A673 (cell line): ENCODE measurements around the gene ITGB2. TPM values are rescaled to one million over a fixed set of nuclear protein-coding genes. Genes with fewer than 3 reads are reported as not detected.

Experiments used
- BruUV-seq: library from RNA; stranded (reverse); fragments of 400-500 nt; replicated peaks from 2 replicates; lab custom pipeline; 2021; lab: Mats Ljungman, UMichigan
- CTCF ChIA-PET: fragments of 300-600 bp; sonication (Branson Sonifier 250); formaldehyde crosslinking; loops from one replicate; lab custom pipeline; 2022; ENCODE audit warnings: antibody characterized with exemption; lab: Charles Lee
- POLR2A ChIA-PET: fragments of 300-600 bp; sonication (Branson Sonifier 250); formaldehyde crosslinking; loops from one replicate; lab custom pipeline; 2022; ENCODE audit warnings: antibody characterized with exemption; ENCODE audit not compliant: low non-redundant PET; lab: Charles Lee
- DNase-seq: peaks from one replicate; pipeline ENCODE4 v3.0.0-alpha.2; 2015; ENCODE audit warnings: low spot score
- H3K27ac ChIP-seq: fragments of 200-600 bp; sonication (generic); 2 replicates; pipeline ENCODE4 v1.5.1; 2016; ENCODE audit warnings: mixed run types, low read depth, mild to moderate bottlenecking, mixed read lengths, antibody characterized with exemption, low read length; ENCODE audit not compliant: poor library complexity, severe bottlenecking
- H3K27me3 ChIP-seq: fragments of 200-600 bp; sonication (generic); replicated peaks from 2 replicates; pipeline ENCODE4 v1.6.1; 2017; ENCODE audit warnings: mixed run types, low read depth, mild to moderate bottlenecking, mixed read lengths, antibody characterized with exemption, low read length; ENCODE audit not compliant: insufficient read depth, poor library complexity
- H3K36me3 ChIP-seq: fragments of 200-600 bp; sonication (generic); 2 replicates; pipeline ENCODE4 v1.6.1; 2016; ENCODE audit warnings: mixed run types, mild to moderate bottlenecking, mixed read lengths, antibody characterized with exemption, low read length; ENCODE audit not compliant: insufficient read depth, poor library complexity, severe bottlenecking
- H3K4me1 ChIP-seq: fragments of 200-600 bp; sonication (generic); 2 replicates; pipeline ENCODE4 v1.6.1; 2017; ENCODE audit warnings: mixed run types, mild to moderate bottlenecking, mixed read lengths, antibody characterized with exemption, low read length; ENCODE audit not compliant: insufficient read depth, poor library complexity, severe bottlenecking
- H3K4me3 ChIP-seq: fragments of 200-600 bp; sonication (generic); 2 replicates; pipeline ENCODE4 v1.5.1; 2016; ENCODE audit warnings: low read depth, mixed run types, mild to moderate bottlenecking, mixed read lengths, low read length; ENCODE audit not compliant: poor library complexity, severe bottlenecking
- H3K9me3 ChIP-seq: fragments of 200-600 bp; sonication (generic); 2 replicates; pipeline ENCODE4 v1.6.1; 2016; ENCODE audit warnings: mixed run types, low read depth, mild to moderate bottlenecking, mixed read lengths, antibody characterized with exemption, low read length; ENCODE audit not compliant: poor library complexity, severe bottlenecking
- EZH2 ChIP-seq: fragments of 200-600 bp; sonication (generic); IDR thresholded peaks from 2 replicates; pipeline ENCODE4 v1.6.1; 2017; ENCODE audit warnings: borderline replicate concordance, low read depth, mild to moderate bottlenecking, mixed read lengths, antibody characterized with exemption, low read length; ENCODE audit not compliant: poor library complexity, severe bottlenecking
- intact Hi-C: fragments of 100-400 bp; cut with micrococcal nuclease; formaldehyde crosslinking; loops from one replicate; pipeline ENCODE4 v1.10.0; 2022; ENCODE audit not compliant: unreplicated experiment
- total RNA-seq: library from RNA; stranded (reverse); gene quantifications from 2 replicates; pipeline ENCODE4 v1.2.3, GENCODE V29; 2021
- TF ChIP-seq, protein P1 (sequence below): fragments of 300-800, 200-600 bp; sonication (generic); conservative IDR thresholded peaks from 2 replicates; pipeline ENCODE4 v1.5.1; 2017; ENCODE audit warnings: low read depth, mild to moderate bottlenecking, antibody characterized with exemption, low read length, moderate library complexity, mixed read lengths

ITGB2 gene
- total RNA-seq, 1 experiment from 2014 or later = 5.0 TPM

DNA sequence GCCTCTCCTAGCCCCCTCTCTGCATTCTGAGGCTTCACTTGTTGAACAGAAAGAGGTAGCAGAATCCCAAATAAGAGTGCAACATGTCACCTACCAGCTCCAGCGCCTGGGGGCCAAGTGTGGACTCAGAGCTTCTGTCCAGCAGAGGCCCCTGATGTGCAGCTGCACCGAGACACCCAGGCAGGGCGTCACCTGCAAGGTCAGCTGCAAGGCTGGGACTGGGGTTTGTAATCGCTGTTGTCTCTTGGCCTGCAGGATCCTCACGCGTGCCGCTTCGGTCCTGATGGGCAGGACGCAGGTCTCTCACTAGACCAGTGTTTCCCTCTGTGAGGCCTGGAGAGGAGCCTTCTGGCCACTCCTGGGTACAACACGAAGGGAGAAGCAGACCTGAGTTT, 14.8 kb upstream of the ITGB2 start:
- Histone ChIP-seq H3K36me3 (peaks cover 40% of the 10 kb centered on the region), H3K27ac (peak overlapping the region; percentile 100), H3K4me1 (peaks cover 19% of the 10 kb centered on the region), H3K9me3 (no peaks in the 10 kb centered on the region), H3K27me3 (no peaks in the 10 kb centered on the region), H3K4me3 (peak overlapping the region; percentile 65)
- POLR2A ChIA-PET = no interaction called here
- TF ChIP-seq EZH2 = no peak
- TF ChIP-seq, protein P1, sequence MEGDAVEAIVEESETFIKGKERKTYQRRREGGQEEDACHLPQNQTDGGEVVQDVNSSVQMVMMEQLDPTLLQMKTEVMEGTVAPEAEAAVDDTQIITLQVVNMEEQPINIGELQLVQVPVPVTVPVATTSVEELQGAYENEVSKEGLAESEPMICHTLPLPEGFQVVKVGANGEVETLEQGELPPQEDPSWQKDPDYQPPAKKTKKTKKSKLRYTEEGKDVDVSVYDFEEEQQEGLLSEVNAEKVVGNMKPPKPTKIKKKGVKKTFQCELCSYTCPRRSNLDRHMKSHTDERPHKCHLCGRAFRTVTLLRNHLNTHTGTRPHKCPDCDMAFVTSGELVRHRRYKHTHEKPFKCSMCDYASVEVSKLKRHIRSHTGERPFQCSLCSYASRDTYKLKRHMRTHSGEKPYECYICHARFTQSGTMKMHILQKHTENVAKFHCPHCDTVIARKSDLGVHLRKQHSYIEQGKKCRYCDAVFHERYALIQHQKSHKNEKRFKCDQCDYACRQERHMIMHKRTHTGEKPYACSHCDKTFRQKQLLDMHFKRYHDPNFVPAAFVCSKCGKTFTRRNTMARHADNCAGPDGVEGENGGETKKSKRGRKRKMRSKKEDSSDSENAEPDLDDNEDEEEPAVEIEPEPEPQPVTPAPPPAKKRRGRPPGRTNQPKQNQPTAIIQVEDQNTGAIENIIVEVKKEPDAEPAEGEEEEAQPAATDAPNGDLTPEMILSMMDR = no peak
- CTCF ChIA-PET = interaction anchor here (0.8 kb wide), 1 partner anchor 136 kb away, joined by 3 read pairs; no protein-coding TSS in a partner anchor
- peak; percentile 44 for DNase-seq
- no TSS peak for BruUV-seq
- intact Hi-C loops = no loop called here

- ChIA-PET CTCF (interaction anchor here (0.8 kb wide), 1 partner anchor 135 kb away, joined by 3 read pairs; no protein-coding TSS in a partner anchor), POLR2A (no interaction called here)
- no peak for DNase-seq
- H3K4me3 ChIP-seq = peak overlapping the region; percentile 65
- no peak for TF ChIP-seq EZH2
- TF ChIP-seq, protein P1 = no peak
- no peaks in the 10 kb centered on the region for H3K27me3 ChIP-seq
- intact Hi-C loops = loop anchor here (5.0 kb wide), 2 partner anchors 43 to 183 kb away; no protein-coding TSS in a partner anchor
- H3K4me1 ChIP-seq = peaks cover 25% of the 10 kb centered on the region
- H3K9me3 ChIP-seq = no peaks in the 10 kb centered on the region
- H3K36me3 ChIP-seq = peaks cover 40% of the 10 kb centered on the region
- peak overlapping the region; percentile 100 for H3K27ac ChIP-seq
- BruUV-seq = no TSS peak
These were observed 14.3 kb upstream of the ITGB2 start for GRCh38 chr21:44934797-44935532.

DNA sequence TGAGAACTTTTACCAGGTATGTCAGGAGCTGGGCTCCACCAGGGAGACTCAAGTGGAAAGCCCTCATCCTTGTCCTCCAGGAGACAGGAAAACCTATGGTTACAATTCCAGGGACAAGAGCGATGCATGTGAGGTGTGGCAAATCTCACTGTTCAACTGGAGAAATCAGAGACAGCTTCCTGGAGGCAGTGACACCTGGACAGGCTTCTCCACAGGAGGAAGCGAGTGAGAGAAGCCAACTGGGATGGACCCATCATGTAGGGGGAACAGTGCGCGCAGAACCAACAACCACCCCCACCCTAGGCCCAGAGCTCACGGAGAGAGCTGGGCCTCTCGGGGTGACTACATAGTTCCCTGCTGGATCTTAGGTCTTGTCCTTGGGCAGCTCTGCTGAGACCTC, 13.6 kb upstream of the ITGB2 start:
- ChIA-PET CTCF (no interaction called here), POLR2A (no interaction called here)
- BruUV-seq = no TSS peak
- no peak for DNase-seq
- peaks cover 32% of the 10 kb centered on the region for H3K4me1 ChIP-seq
- peak overlapping the region; percentile 100 for H3K27ac ChIP-seq
- intact Hi-C loops = loop anchor here (5.0 kb wide), 2 partner anchors 42 to 182 kb away; no protein-coding TSS in a partner anchor
- no peaks in the 10 kb centered on the region for H3K27me3 ChIP-seq
- peaks cover 40% of the 10 kb centered on the region for H3K36me3 ChIP-seq
- peak overlapping the region; percentile 65 for H3K4me3 ChIP-seq
- TF ChIP-seq, protein P1 = no peak
- no peak for TF ChIP-seq EZH2
- no peaks in the 10 kb centered on the region for H3K9me3 ChIP-seq
